H9 (cell line): Measurements from ENCODE around the gene ELP1. TPM values are rescaled to one million over a fixed set of nuclear protein-coding genes. Genes with fewer than 3 reads are reported as not detected.

Experiments
- DNase-seq: peaks from one replicate; pipeline ENCODE4 v3.0.0-alpha.2; 2017
- H2AFZ ChIP-seq: one replicate; pipeline ENCODE4 v1.6.1; 2013; ENCODE audit warnings: mild to moderate bottlenecking, low read length, control low read depth, moderate library complexity
- H2AK5ac ChIP-seq: 2 replicates; pipeline ENCODE4 v1.6.1; 2013; ENCODE audit warnings: low read length, control low read depth, mixed read lengths; ENCODE audit not compliant: insufficient read length
- H2BK120ac ChIP-seq: one replicate; pipeline ENCODE4 v1.6.1; 2013; ENCODE audit warnings: low read depth, mild to moderate bottlenecking, low read length, control low read depth, inconsistent platforms; ENCODE audit not compliant: poor library complexity, severe bottlenecking
- H2BK12ac ChIP-seq: 2 replicates; pipeline ENCODE4 v1.6.1; 2013; ENCODE audit warnings: low read length, control low read depth, mixed read lengths, low read depth; ENCODE audit not compliant: insufficient read length
- H2BK15ac ChIP-seq: 2 replicates; pipeline ENCODE4 v1.6.1; 2013; ENCODE audit warnings: low read depth, low read length, control low read depth
- H2BK20ac ChIP-seq: one replicate; pipeline ENCODE4 v1.6.1; 2013; ENCODE audit warnings: low read depth, mild to moderate bottlenecking, low read length, control low read depth, inconsistent platforms; ENCODE audit not compliant: poor library complexity, severe bottlenecking
- H2BK5ac ChIP-seq: 2 replicates; pipeline ENCODE4 v1.6.1; 2013; ENCODE audit warnings: low read length, control low read depth, mixed read lengths; ENCODE audit not compliant: insufficient read length
- H3K14ac ChIP-seq: 2 replicates; pipeline ENCODE4 v1.6.1; 2013; ENCODE audit warnings: low read length, control low read depth; ENCODE audit not compliant: insufficient read depth
- H3K18ac ChIP-seq: 2 replicates; pipeline ENCODE4 v1.6.1; 2013; ENCODE audit warnings: low read depth, mild to moderate bottlenecking, mixed read lengths, low read length, control low read depth; ENCODE audit not compliant: insufficient read length
- H3K23ac ChIP-seq: 2 replicates; pipeline ENCODE4 v1.6.1; 2013; ENCODE audit warnings: low read length, control low read depth, mixed read lengths, low read depth; ENCODE audit not compliant: insufficient read length
- H3K23me2 ChIP-seq: 2 replicates; pipeline ENCODE4 v1.6.1; 2013; ENCODE audit warnings: low read depth, mild to moderate bottlenecking, mixed read lengths, low read length, control low read depth; ENCODE audit not compliant: insufficient read length, poor library complexity, severe bottlenecking
- H3K27ac ChIP-seq: 2 replicates; pipeline ENCODE4 v1.5.1; 2013; ENCODE audit warnings: low read length, control low read depth, mixed read lengths, low read depth; ENCODE audit not compliant: insufficient read length
- H3K27me3 ChIP-seq: 2 replicates; pipeline ENCODE4 v1.6.1; 2013; ENCODE audit warnings: low read length, control low read depth, inconsistent platforms; ENCODE audit not compliant: insufficient read depth
- H3K4ac ChIP-seq: 2 replicates; pipeline ENCODE4 v1.6.1; 2013; ENCODE audit warnings: low read depth, mild to moderate bottlenecking, control low read depth, inconsistent platforms, low read length, moderate library complexity
- H3K4me1 ChIP-seq: 2 replicates; pipeline ENCODE4 v1.6.1; 2013; ENCODE audit warnings: low read length, control low read depth, inconsistent platforms; ENCODE audit not compliant: insufficient read depth
- H3K4me2 ChIP-seq: 2 replicates; pipeline ENCODE4 v1.6.1; 2013; ENCODE audit warnings: low read length, control low read depth, mixed read lengths; ENCODE audit not compliant: insufficient read length, insufficient read depth
- H3K56ac ChIP-seq: 2 replicates; pipeline ENCODE4 v1.6.1; 2013; ENCODE audit warnings: low read depth, mild to moderate bottlenecking, mixed read lengths, low read length, control low read depth; ENCODE audit not compliant: insufficient read length
- H3K79me1 ChIP-seq: 2 replicates; pipeline ENCODE4 v1.6.1; 2013; ENCODE audit warnings: low read depth, mild to moderate bottlenecking, moderate library complexity, low read length, control low read depth, inconsistent platforms; ENCODE audit not compliant: insufficient read depth, poor library complexity, severe bottlenecking
- H3K79me2 ChIP-seq: 2 replicates; pipeline ENCODE4 v1.6.1; 2013; ENCODE audit warnings: low read length, control low read depth, inconsistent platforms; ENCODE audit not compliant: insufficient read depth
- H3K9ac ChIP-seq: 2 replicates; pipeline ENCODE4 v1.6.1; 2013; ENCODE audit warnings: low read length, control low read depth, mixed read lengths; ENCODE audit not compliant: insufficient read length; ENCODE audit errors: extremely low read depth
- H3K9me3 ChIP-seq: one replicate; pipeline ENCODE4 v1.6.1; 2013; ENCODE audit warnings: low read depth, low read length, inconsistent platforms; ENCODE audit not compliant: control insufficient read depth
- H3T11ph ChIP-seq: one replicate; pipeline ENCODE4 v1.6.1; 2013; ENCODE audit warnings: mild to moderate bottlenecking, low read length, control low read depth, inconsistent platforms
- H4K20me1 ChIP-seq: one replicate; pipeline ENCODE4 v1.6.1; 2013; ENCODE audit not compliant: control insufficient read depth, insufficient read length, insufficient read depth
- H4K5ac ChIP-seq: 2 replicates; pipeline ENCODE4 v1.6.1; 2013; ENCODE audit warnings: low read depth, mild to moderate bottlenecking, mixed read lengths, low read length, control low read depth; ENCODE audit not compliant: insufficient read length
- H4K8ac ChIP-seq: replicated peaks from 2 replicates; pipeline ENCODE4 v1.6.1; 2013; ENCODE audit warnings: low read length, control low read depth, mixed read lengths, low read depth; ENCODE audit not compliant: insufficient read length
- H4K91ac ChIP-seq: 2 replicates; pipeline ENCODE4 v1.6.1; 2013; ENCODE audit warnings: low read depth, mild to moderate bottlenecking, moderate library complexity, mixed read lengths, low read length, control low read depth; ENCODE audit not compliant: insufficient read length
- H3K27ac Mint-ChIP-seq, 3 experiments: 2 replicates in 2 of 3; 3 replicates in 1 of 3; pipeline ENCODE4 v1.8.0; 2020 to 2021; ENCODE audit warnings: mixed read lengths in 3 of 3, mild to moderate bottlenecking in 1 of 3, moderate library complexity in 1 of 3
- H3K27me3 Mint-ChIP-seq: 2 replicates; pipeline ENCODE4 v1.8.0; 2021; ENCODE audit warnings: low read depth, mild to moderate bottlenecking, moderate library complexity, mixed read lengths
- H3K36me3 Mint-ChIP-seq, 3 experiments: 2 replicates in 2 of 3; 3 replicates in 1 of 3; pipeline ENCODE4 v1.8.0; 2020 to 2021; ENCODE audit warnings: low read depth in 3 of 3, mixed read lengths in 3 of 3; ENCODE audit not compliant: insufficient read depth in 1 of 3
- H3K4me1 Mint-ChIP-seq, 2 experiments: 2 replicates each; pipeline ENCODE4 v1.8.0; 2020; ENCODE audit warnings: mixed read lengths in 2 of 2
- H3K4me3 Mint-ChIP-seq, 2 experiments: 2 replicates in 1 of 2; 3 replicates in 1 of 2; pipeline ENCODE4 v1.8.0; 2020 to 2021; ENCODE audit warnings: mild to moderate bottlenecking in 2 of 2, mixed read lengths in 2 of 2, moderate library complexity in 1 of 2
- H3K9me3 Mint-ChIP-seq, 2 experiments: 2 replicates in 1 of 2; 3 replicates in 1 of 2; pipeline ENCODE4 v1.8.0; 2020; ENCODE audit warnings: mild to moderate bottlenecking in 2 of 2, mixed read lengths in 2 of 2, moderate library complexity in 1 of 2
- WGBS: extraction: QIAGEN DNeasy Blood & Tissue Kit; methylation state at CpG from one replicate; pipeline ENCODE4 v1.1.7; 2013; ENCODE audit warnings: missing lambda C conversion rate, low lambda C conversion rate, mixed read lengths; ENCODE audit not compliant: insufficient read length; ENCODE audit errors: extremely low coverage; 5-methylcytosine and 5-hydroxymethylcytosine counted together
- total RNA-seq: library from RNA; stranded (reverse); gene quantifications from 2 replicates; pipeline ENCODE4 v1.2.1, GENCODE V29; 2021
- TF ChIP-seq, protein P1 (sequence below): fragments of 200-600 bp; sonication (generic); conservative IDR thresholded peaks from 3 replicates; pipeline ENCODE4 v1.8.0; 2021; ENCODE audit warnings: antibody characterized with exemption, mild to moderate bottlenecking

The ELP1 gene
- total RNA-seq, 1 experiment from 2014 or later, result 38.7 TPM

DNA sequence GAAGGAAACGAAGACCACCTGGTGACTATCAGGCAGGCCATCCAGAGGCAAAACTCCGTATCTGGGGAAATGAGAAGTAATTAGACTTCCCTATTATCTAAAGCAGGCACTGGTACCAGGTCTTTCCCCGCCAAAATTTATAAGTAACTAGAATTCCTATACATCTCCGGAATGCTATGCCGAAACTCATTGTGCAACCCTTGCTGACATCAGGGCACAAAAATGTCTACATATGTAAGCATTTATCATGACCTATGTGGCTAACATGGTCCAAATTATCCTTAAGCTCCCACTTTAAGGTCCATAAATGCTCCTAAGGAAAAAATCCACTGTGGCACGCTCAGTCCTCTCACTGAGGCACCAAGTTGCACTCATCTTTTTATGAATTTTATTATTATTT lies 95.9 kb downstream of the ELP1 start:
- Histone ChIP-seq H3T11ph (no peak overlapping the region), H2BK120ac (no peak overlapping the region), H4K5ac (no peak overlapping the region), H3K79me1 (no peaks in the 10 kb centered on the region), H3K18ac (no peak overlapping the region), H3K23ac (no peak overlapping the region), H3K27me3 (no peaks in the 10 kb centered on the region), H3K79me2 (no peaks in the 10 kb centered on the region), H2BK12ac (no peak overlapping the region), H2BK5ac (no peak overlapping the region), H3K14ac (no peak overlapping the region), H4K8ac (no peak overlapping the region), H3K56ac (no peak overlapping the region), H3K27ac (no peak overlapping the region), H2BK15ac (no peak overlapping the region), H4K91ac (no peak overlapping the region), H3K9me3 (no peaks in the 10 kb centered on the region), H3K4ac (no peak overlapping the region), H3K23me2 (no peaks in the 10 kb centered on the region), H3K9ac (no peak overlapping the region), H3K4me1 (no peaks in the 10 kb centered on the region), H4K20me1 (no peaks in the 10 kb centered on the region), H2BK20ac (no peak overlapping the region), H2AFZ (no peak overlapping the region), H3K4me2 (no peak overlapping the region), H2AK5ac (no peak overlapping the region)
- Mint-ChIP-seq H3K4me3 (no peak overlapping the region), H3K27ac (no peak overlapping the region), H3K36me3 (no peaks in the 10 kb centered on the region), H3K9me3 (peaks cover 3 to 4% of the 10 kb centered on the region in 2 experiments; a peak in 2 of 5 replicates), H3K27me3 (peaks cover 3% of the 10 kb centered on the region), H3K4me1 (peaks cover 21 to 25% of the 10 kb centered on the region in 2 experiments)
- no CpG with 5 or more reads among the region's 6 CpGs for WGBS
- TF ChIP-seq, protein P1, sequence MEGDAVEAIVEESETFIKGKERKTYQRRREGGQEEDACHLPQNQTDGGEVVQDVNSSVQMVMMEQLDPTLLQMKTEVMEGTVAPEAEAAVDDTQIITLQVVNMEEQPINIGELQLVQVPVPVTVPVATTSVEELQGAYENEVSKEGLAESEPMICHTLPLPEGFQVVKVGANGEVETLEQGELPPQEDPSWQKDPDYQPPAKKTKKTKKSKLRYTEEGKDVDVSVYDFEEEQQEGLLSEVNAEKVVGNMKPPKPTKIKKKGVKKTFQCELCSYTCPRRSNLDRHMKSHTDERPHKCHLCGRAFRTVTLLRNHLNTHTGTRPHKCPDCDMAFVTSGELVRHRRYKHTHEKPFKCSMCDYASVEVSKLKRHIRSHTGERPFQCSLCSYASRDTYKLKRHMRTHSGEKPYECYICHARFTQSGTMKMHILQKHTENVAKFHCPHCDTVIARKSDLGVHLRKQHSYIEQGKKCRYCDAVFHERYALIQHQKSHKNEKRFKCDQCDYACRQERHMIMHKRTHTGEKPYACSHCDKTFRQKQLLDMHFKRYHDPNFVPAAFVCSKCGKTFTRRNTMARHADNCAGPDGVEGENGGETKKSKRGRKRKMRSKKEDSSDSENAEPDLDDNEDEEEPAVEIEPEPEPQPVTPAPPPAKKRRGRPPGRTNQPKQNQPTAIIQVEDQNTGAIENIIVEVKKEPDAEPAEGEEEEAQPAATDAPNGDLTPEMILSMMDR, result no peak
- DNase-seq, result no peak
